Measurements from ENCODE around the gene SRSF11.
A peak's percentile ranks its signal among the peaks of the same experiment; 100 is the strongest.
"Not testable (repeated sequence)": the region's sequence is repeated elsewhere in the genome, so short reads cannot be mapped to it uniquely, and the experiment has no call there.

SRSF11 gene

GRCh38 chr1:70221238-70222121 lies at the start of gene SRSF11:
Gene SRSF11, plus strand, starts transcription at chr1:70221380. Its CDS starts 257 bp downstream, at chr1:70221637.
- DNase-seq (ENCODE audit: low read depth), result peak; percentile 81
- H3K4me3 ChIP-seq (ENCODE audit: low read depth, low read length), result peak within 1 kb of the TSS; percentile 77

- H3K4me3 ChIP-seq (ENCODE audit: low read depth, low read length), result no peak overlapping the region
- no peak for DNase-seq (ENCODE audit: low read depth)
These were observed 49.7 kb upstream of the SRSF11 start for GRCh38 chr1:70171512-70171911.

DNA sequence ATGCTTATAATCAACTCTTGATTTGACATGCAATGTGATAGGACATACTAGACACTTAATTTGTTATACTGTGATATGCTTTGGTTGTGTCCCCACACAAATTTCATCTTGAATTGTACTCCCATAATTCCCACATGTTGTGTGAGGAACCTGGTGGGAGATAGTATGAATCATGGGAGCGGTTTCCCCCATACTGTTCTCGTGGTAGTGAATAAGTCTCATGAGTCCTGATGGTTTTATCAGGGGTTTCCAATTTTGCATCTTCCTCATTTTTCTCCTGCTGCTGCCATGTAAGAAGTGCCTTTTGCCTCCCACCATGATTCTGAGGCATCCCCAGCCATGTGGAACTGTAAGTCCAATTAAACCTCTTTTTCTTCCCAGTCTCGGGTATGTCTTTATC lies 36.0 kb upstream of the SRSF11 start:
- DNase-seq (ENCODE audit: low read depth); H3K4me3 ChIP-seq (ENCODE audit: low read depth, low read length): not testable (repeated sequence)

GRCh38 chr1:70188522-70188921 lies 32.7 kb upstream of the SRSF11 start:
- no peak for DNase-seq (ENCODE audit: low read depth)
- H3K4me3 ChIP-seq (ENCODE audit: low read depth, low read length), result no peak overlapping the region

GRCh38 chr1:70190180-70190579 lies 31.0 kb upstream of the SRSF11 start:
- no peak overlapping the region for H3K4me3 ChIP-seq (ENCODE audit: low read depth, low read length)
- no peak for DNase-seq (ENCODE audit: low read depth)

- H3K4me3 ChIP-seq (ENCODE audit: low read depth, low read length); DNase-seq (ENCODE audit: low read depth): not testable (repeated sequence)
These were observed 28.7 kb upstream of the SRSF11 start for GRCh38 chr1:70192446-70192845.

- no peak overlapping the region for H3K4me3 ChIP-seq (ENCODE audit: low read depth, low read length)
- DNase-seq (ENCODE audit: low read depth), result no peak
These were observed 26.6 kb upstream of the SRSF11 start for GRCh38 chr1:70194601-70195000.

GRCh38 chr1:70195342-70195741 lies 25.8 kb upstream of the SRSF11 start:
- DNase-seq (ENCODE audit: low read depth), result no peak
- H3K4me3 ChIP-seq (ENCODE audit: low read depth, low read length), result no peak overlapping the region

DNA sequence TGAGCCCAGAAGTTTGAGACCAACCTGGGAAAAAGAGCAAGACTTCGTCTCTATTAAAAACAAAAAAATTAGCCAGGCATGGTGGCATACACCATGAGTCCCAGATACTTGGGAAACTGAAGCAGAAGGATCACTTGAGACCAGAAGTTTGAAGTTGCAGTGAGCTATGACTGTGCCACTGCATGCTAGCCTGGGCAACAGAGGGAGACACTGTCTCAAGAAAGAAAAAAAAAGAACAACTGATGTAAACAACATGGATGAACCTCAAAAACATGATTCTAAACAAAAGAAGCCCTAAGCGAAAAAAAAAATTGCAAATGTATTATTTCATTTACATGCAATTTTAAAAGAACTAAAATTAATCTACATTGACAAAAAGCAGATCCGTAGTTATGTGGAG lies 24.8 kb upstream of the SRSF11 start:
- H3K4me3 ChIP-seq (ENCODE audit: low read depth, low read length), result no peak overlapping the region

DNA sequence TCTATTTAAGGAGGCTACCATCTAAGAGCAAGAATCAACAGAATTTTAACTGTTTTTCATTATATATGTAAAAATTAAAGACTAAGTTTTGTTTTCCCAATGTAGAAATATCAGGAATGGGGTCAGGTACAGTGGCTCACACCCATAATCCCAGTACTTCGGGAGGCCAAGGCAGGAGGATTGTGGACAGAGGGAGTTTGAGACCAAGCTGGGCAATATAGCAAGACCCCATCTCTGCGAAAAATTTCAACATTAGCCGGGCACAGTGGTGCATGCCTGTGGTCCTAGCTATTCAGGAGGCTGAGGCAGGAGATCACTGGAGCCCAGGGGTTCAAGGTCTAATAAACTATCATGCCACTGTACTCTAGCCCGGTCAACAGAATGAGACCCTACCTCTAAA lies 21.1 kb upstream of the SRSF11 start:
- H3K4me3 ChIP-seq (ENCODE audit: low read depth, low read length), result no peak overlapping the region
- DNase-seq (ENCODE audit: low read depth), result no peak

More for the DNA sequence above, 24.8 kb upstream of the SRSF11 start:
- no peak for DNase-seq (ENCODE audit: low read depth)

DNA sequence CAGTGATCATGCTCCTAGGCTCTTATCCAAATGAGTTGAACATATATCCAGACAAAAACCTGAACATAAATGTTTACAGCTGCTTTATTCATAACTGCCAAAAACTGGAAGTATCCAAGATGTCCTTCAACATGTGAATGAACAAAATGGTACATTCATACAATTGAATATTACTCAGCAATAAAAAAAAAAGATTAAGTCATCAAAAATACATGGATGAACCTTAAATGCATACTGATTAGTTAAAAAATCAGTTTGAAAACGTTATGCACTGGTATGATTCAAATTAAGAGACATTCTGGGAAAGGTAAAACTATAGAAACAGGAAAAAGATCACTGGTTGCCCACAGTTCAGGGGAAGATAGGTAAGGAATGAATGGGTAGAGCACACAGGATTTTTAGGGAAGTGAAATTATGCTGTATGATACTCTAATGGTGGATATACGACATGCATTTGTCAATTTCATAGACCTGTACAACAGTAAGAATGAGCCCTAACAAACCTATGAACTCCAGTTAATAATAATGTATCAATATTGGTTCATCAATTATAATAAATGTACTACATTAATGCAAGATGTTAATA lies 18.9 kb upstream of the SRSF11 start:
- no peak overlapping the region for H3K4me3 ChIP-seq (ENCODE audit: low read depth, low read length)
- DNase-seq (ENCODE audit: low read depth), result no peak

DNA sequence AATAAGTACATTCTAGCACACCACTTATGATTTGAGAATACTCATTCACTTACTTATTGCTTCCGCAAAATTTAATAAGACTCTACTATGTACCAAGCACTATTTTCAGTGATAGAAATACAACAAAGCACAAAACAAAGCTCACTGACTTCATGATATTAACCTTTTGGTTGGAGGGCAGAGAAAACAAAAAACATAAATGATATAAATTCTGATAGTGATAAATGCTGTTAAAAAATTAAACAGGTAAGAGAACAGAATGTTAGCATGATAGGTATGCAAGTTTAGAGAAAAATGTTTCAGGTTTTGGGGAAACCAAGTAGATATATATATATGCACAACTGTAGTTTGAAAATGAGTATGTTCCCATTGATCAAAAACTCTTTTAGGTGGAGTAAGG lies 17.0 kb upstream of the SRSF11 start:
- H3K4me3 ChIP-seq (ENCODE audit: low read depth, low read length), result peak overlapping the region; percentile 97
- DNase-seq (ENCODE audit: low read depth), result no peak

DNA sequence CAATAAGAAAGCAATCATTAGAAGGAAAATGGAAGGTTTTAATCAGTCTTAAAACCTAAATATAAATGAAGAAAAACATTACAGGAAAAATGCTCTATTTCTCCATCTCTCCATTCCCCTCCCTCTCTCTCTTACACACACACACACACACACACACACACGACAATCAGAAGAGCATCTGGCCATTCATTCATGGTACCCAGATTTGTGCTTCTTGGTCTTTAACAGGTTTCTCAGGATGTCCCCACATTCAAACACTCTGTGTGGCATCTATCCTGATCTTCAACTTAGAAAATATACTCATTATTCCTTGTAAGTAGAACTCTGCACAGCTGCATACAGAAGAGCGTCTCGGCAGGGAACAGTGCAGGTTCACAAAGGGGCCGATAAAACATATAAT lies 16.6 kb upstream of the SRSF11 start:
- H3K4me3 ChIP-seq (ENCODE audit: low read depth, low read length), result peak overlapping the region; percentile 97
- DNase-seq (ENCODE audit: low read depth), result no peak

DNA sequence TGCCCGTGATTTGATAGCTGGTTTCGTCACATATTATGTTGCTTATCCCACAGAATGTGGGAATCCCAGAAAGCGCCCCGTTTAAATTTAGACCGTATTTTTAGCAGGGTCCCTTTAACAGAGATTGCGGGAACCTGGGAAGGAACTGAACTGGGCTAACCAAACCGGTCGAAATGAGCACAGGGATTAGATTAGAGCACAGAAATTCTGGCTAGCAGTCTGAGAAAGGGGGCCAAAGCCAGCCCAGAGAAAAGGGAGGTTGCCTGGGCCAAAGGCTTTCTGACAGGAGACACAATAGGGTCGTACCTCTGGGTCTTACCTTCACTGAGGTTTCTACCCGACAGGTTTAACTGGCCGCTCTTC lies 16.1 kb upstream of the SRSF11 start:
- H3K4me3 ChIP-seq (ENCODE audit: low read depth, low read length), result peak overlapping the region; percentile 97
- DNase-seq (ENCODE audit: low read depth), result no peak

- DNase-seq (ENCODE audit: low read depth), result peak; percentile 83
- H3K4me3 ChIP-seq (ENCODE audit: low read depth, low read length), result peak within 1 kb of the TSS; percentile 97
These were observed 15.6 kb upstream of the SRSF11 start, which contains the start of gene LRRC40 for GRCh38 chr1:70205434-70206118. Gene LRRC40, minus strand, starts transcription at chr1:70205579. Its CDS starts 39 bp downstream, at chr1:70205540.

GRCh38 chr1:70206833-70207232 lies 14.3 kb upstream of the SRSF11 start:
- not testable (repeated sequence) for DNase-seq (ENCODE audit: low read depth)

GRCh38 chr1:70207492-70207891 lies 13.7 kb upstream of the SRSF11 start:
- DNase-seq (ENCODE audit: low read depth), result no peak
- no peak overlapping the region for H3K4me3 ChIP-seq (ENCODE audit: low read depth, low read length)

More at GRCh38 chr1:70206833-70207232, 14.3 kb upstream of the SRSF11 start:
- H3K4me3 ChIP-seq (ENCODE audit: low read depth, low read length), result peak overlapping the region; percentile 97

GRCh38 chr1:70208292-70208691 lies 12.9 kb upstream of the SRSF11 start:
- H3K4me3 ChIP-seq (ENCODE audit: low read depth, low read length), result no peak overlapping the region
- DNase-seq (ENCODE audit: low read depth), result no peak

GRCh38 chr1:70210820-70211219 lies 10.4 kb upstream of the SRSF11 start:
- no peak for DNase-seq (ENCODE audit: low read depth)
- H3K4me3 ChIP-seq (ENCODE audit: low read depth, low read length), result no peak overlapping the region

- H3K4me3 ChIP-seq (ENCODE audit: low read depth, low read length), result no peak overlapping the region
- no peak for DNase-seq (ENCODE audit: low read depth)
These were observed 9.6 kb upstream of the SRSF11 start for GRCh38 chr1:70211541-70211940.

Measured in skeletal muscle cell (primary cell).